ENCODE measurements around the gene OCA2.

GRCh38 chr15:28112101-28112760, 13.1 kb upstream of the OCA2 start:
- TF ChIP-seq CTCF (IDR thresholded peaks at IDR 0.05; ENCODE audit: poor library complexity, severe bottlenecking), result no peak
- TF ChIP-seq SMC3 (conservative IDR thresholded peaks at IDR 0.05; ENCODE audit: poor library complexity), result no peak
- TF ChIP-seq TAF1 (IDR thresholded peaks at IDR 0.05; ENCODE audit: low read depth), result no peak
- TF ChIP-seq EP300 (conservative IDR thresholded peaks at IDR 0.05; ENCODE audit: poor library complexity, severe bottlenecking), result no peak
- no peak for TF ChIP-seq POLR2AphosphoS5 (IDR thresholded peaks at IDR 0.05)
- TF ChIP-seq, protein P1, sequence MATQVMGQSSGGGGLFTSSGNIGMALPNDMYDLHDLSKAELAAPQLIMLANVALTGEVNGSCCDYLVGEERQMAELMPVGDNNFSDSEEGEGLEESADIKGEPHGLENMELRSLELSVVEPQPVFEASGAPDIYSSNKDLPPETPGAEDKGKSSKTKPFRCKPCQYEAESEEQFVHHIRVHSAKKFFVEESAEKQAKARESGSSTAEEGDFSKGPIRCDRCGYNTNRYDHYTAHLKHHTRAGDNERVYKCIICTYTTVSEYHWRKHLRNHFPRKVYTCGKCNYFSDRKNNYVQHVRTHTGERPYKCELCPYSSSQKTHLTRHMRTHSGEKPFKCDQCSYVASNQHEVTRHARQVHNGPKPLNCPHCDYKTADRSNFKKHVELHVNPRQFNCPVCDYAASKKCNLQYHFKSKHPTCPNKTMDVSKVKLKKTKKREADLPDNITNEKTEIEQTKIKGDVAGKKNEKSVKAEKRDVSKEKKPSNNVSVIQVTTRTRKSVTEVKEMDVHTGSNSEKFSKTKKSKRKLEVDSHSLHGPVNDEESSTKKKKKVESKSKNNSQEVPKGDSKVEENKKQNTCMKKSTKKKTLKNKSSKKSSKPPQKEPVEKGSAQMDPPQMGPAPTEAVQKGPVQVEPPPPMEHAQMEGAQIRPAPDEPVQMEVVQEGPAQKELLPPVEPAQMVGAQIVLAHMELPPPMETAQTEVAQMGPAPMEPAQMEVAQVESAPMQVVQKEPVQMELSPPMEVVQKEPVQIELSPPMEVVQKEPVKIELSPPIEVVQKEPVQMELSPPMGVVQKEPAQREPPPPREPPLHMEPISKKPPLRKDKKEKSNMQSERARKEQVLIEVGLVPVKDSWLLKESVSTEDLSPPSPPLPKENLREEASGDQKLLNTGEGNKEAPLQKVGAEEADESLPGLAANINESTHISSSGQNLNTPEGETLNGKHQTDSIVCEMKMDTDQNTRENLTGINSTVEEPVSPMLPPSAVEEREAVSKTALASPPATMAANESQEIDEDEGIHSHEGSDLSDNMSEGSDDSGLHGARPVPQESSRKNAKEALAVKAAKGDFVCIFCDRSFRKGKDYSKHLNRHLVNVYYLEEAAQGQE (IDR thresholded peaks at IDR 0.05; ENCODE audit: borderline replicate concordance), result no peak
- no peak for TF ChIP-seq RAD21 (conservative IDR thresholded peaks at IDR 0.05)
- TF ChIP-seq EZH2 (IDR thresholded peaks at IDR 0.05; ENCODE audit: borderline replicate concordance, insufficient read depth, low read length, poor library complexity, severe bottlenecking), result no peak
- TF ChIP-seq MXI1 (conservative IDR thresholded peaks at IDR 0.05; ENCODE audit: poor library complexity, severe bottlenecking), result no peak

All from neural cell (in vitro differentiated cells).